Smooth muscle cell (in vitro differentiated cells): ENCODE results near the gene MINDY2. TPM values are rescaled to one million over a fixed set of nuclear protein-coding genes. Genes with fewer than 3 reads are reported as not detected.

Source experiments
- DNase-seq: peaks from one replicate; lab custom pipeline; 2025; ENCODE audit not compliant: unreplicated experiment; lab: John Stamatoyannopoulos, UW
- H2AFZ ChIP-seq: fragments of 200-600 bp; sonication (generic); 2 replicates; pipeline ENCODE4 v1.6.0; 2016; ENCODE audit warnings: antibody characterized with exemption, low read depth, mild to moderate bottlenecking
- H3F3A ChIP-seq: fragments of 200-600 bp; sonication (generic); 2 replicates; pipeline ENCODE4 v1.6.0; 2017; ENCODE audit warnings: antibody characterized with exemption, low read depth
- H3K27ac ChIP-seq: fragments of 200-600 bp; sonication (generic); 2 replicates; pipeline ENCODE4 v1.5.1; 2016; ENCODE audit warnings: low read depth, mild to moderate bottlenecking
- H3K27me3 ChIP-seq: fragments of 200-600 bp; sonication (generic); 2 replicates; pipeline ENCODE4 v1.6.1; 2016; ENCODE audit warnings: low read depth, mild to moderate bottlenecking
- H3K36me3 ChIP-seq: fragments of 200-600 bp; sonication (generic); 2 replicates; pipeline ENCODE4 v1.5.1; 2016; ENCODE audit warnings: low read depth
- H3K4me1 ChIP-seq: fragments of 200-600 bp; sonication (generic); 2 replicates; pipeline ENCODE4 v1.5.1; 2016; ENCODE audit warnings: low read depth
- H3K4me2 ChIP-seq: fragments of 200-600 bp; sonication (generic); 2 replicates; pipeline ENCODE4 v1.6.0; 2016; ENCODE audit warnings: mild to moderate bottlenecking
- H3K4me3 ChIP-seq: fragments of 200-600 bp; sonication (generic); 2 replicates; pipeline ENCODE4 v1.5.1; 2016; ENCODE audit warnings: mild to moderate bottlenecking
- H3K79me2 ChIP-seq: fragments of 200-600 bp; sonication (generic); 2 replicates; pipeline ENCODE4 v1.6.0; 2016; ENCODE audit warnings: low read depth, mild to moderate bottlenecking
- H3K9ac ChIP-seq: fragments of 200-600 bp; sonication (generic); 2 replicates; pipeline ENCODE4 v1.6.0; 2016; ENCODE audit warnings: low read depth
- H3K9me3 ChIP-seq: fragments of 200-600 bp; sonication (generic); replicated peaks from 2 replicates; pipeline ENCODE4 v1.5.1; 2016; ENCODE audit warnings: low read depth
- H4K20me1 ChIP-seq: fragments of 200-600 bp; sonication (generic); 2 replicates; pipeline ENCODE4 v1.6.0; 2016; ENCODE audit warnings: low read depth
- CTCF ChIP-seq: fragments of 200-600 bp; sonication (generic); IDR thresholded peaks from 2 replicates; pipeline ENCODE4 v1.5.1; 2017; ENCODE audit warnings: borderline replicate concordance, mild to moderate bottlenecking, antibody characterized with exemption; ENCODE audit not compliant: insufficient read depth, poor library complexity, severe bottlenecking
- WGBS: methylation state at CpG from one replicate; pipeline ENCODE4 v1.1.7; 2016; ENCODE audit warnings: low lambda C conversion rate; 5-methylcytosine and 5-hydroxymethylcytosine counted together
- polyA plus RNA-seq: library from polyadenylated mRNA; unstranded; fragments of >200 nt; fragmentation: Nextera tagmentation; extraction: Ambion mirVana; gene quantifications from 2 replicates; pipeline ENCODE4 v1.2.1, GENCODE V29; 2016
- total RNA-seq: library from RNA; depleted of rRNA; stranded (reverse); fragments of >200 nt; gene quantifications from 2 replicates; pipeline ENCODE4 v1.2.3, GENCODE V29; 2014

The MINDY2 gene
- total and polyA plus RNA-seq, 2 experiments from 2014 or later: 21.2 to 28.0 TPM

- no peak for DNase-seq
- Histone ChIP-seq H3K4me3 (no peak overlapping the region), H3K79me2 (no peaks in the 10 kb centered on the region), H3K36me3 (no peaks in the 10 kb centered on the region), H3K4me1 (no peaks in the 10 kb centered on the region), H4K20me1 (no peaks in the 10 kb centered on the region), H3K27me3 (no peaks in the 10 kb centered on the region), H3K9ac (no peak overlapping the region), H2AFZ (no peak overlapping the region), H3K4me2 (no peak overlapping the region), H3F3A (no peaks in the 10 kb centered on the region), H3K9me3 (no peaks in the 10 kb centered on the region), H3K27ac (no peak overlapping the region)
- no peak for TF ChIP-seq CTCF
- WGBS: 93% methylated on average over 4 of the region's 4 CpGs
These were observed 99.3 kb downstream of the MINDY2 start for GRCh38 chr15:58870451-58870850.

GRCh38 chr15:58873267-58873666 lies 102.2 kb downstream of the MINDY2 start:
- H4K20me1 ChIP-seq: no peaks in the 10 kb centered on the region
- no peak overlapping the region for H3K27ac ChIP-seq
- no peaks in the 10 kb centered on the region for H3K27me3 ChIP-seq
- 73% methylated on average over 1 of the region's 1 CpG for WGBS
- no peak overlapping the region for H3K4me3 ChIP-seq
- no peak for TF ChIP-seq CTCF
- H3K9ac ChIP-seq: no peak overlapping the region
- no peak for DNase-seq
- no peaks in the 10 kb centered on the region for H3K79me2 ChIP-seq
- no peaks in the 10 kb centered on the region for H3K9me3 ChIP-seq
- H2AFZ ChIP-seq: no peak overlapping the region
- no peaks in the 10 kb centered on the region for H3F3A ChIP-seq
- no peaks in the 10 kb centered on the region for H3K4me1 ChIP-seq
- no peak overlapping the region for H3K4me2 ChIP-seq
- no peaks in the 10 kb centered on the region for H3K36me3 ChIP-seq

GRCh38 chr15:58875343-58875742 lies 104.2 kb downstream of the MINDY2 start:
- Histone ChIP-seq H3K27ac (no peak overlapping the region), H3K9me3 (no peaks in the 10 kb centered on the region), H3K36me3 (peaks cover 15% of the 10 kb centered on the region), H3K4me1 (no peaks in the 10 kb centered on the region), H4K20me1 (no peaks in the 10 kb centered on the region), H3K27me3 (no peaks in the 10 kb centered on the region), H3K9ac (no peak overlapping the region), H3F3A (no peaks in the 10 kb centered on the region), H3K4me3 (no peak overlapping the region), H3K4me2 (no peak overlapping the region), H3K79me2 (no peaks in the 10 kb centered on the region), H2AFZ (no peak overlapping the region)
- TF ChIP-seq CTCF: no peak
- DNase-seq: no peak

GRCh38 chr15:58876306-58877106 lies 105.4 kb downstream of the MINDY2 start:
- no peak overlapping the region for H3K27ac ChIP-seq
- no peak for TF ChIP-seq CTCF
- no peaks in the 10 kb centered on the region for H3K79me2 ChIP-seq
- no peaks in the 10 kb centered on the region for H3K9me3 ChIP-seq
- 86% methylated on average over 7 of the region's 7 CpGs for WGBS
- H3K27me3 ChIP-seq: no peaks in the 10 kb centered on the region
- no peak for DNase-seq
- no peak overlapping the region for H3K4me2 ChIP-seq
- H3K36me3 ChIP-seq: peaks cover 20% of the 10 kb centered on the region
- no peak overlapping the region for H3K9ac ChIP-seq
- no peak overlapping the region for H3K4me3 ChIP-seq
- no peaks in the 10 kb centered on the region for H3F3A ChIP-seq
- H3K4me1 ChIP-seq: no peaks in the 10 kb centered on the region
- H2AFZ ChIP-seq: no peak overlapping the region
- H4K20me1 ChIP-seq: no peaks in the 10 kb centered on the region
